GM12892 (cell line): ENCODE measurements around the gene MTURN.

ENCODE experiments used
- POLR2A ChIP-seq: IDR thresholded peaks from 2 replicates; pipeline ENCODE4 v1.6.1; 2011; ENCODE audit warnings: low read depth, low read length, control low read depth
- POLR2AphosphoS5 ChIP-seq: IDR thresholded peaks from 2 replicates; pipeline ENCODE4 v1.6.1; 2011; ENCODE audit warnings: low read depth, low read length, control low read depth
- TAF1 ChIP-seq: IDR thresholded peaks from 2 replicates; pipeline ENCODE4 v1.6.1; 2011; ENCODE audit warnings: low read depth, mild to moderate bottlenecking, control low read depth, low read length, borderline replicate concordance

DNA sequence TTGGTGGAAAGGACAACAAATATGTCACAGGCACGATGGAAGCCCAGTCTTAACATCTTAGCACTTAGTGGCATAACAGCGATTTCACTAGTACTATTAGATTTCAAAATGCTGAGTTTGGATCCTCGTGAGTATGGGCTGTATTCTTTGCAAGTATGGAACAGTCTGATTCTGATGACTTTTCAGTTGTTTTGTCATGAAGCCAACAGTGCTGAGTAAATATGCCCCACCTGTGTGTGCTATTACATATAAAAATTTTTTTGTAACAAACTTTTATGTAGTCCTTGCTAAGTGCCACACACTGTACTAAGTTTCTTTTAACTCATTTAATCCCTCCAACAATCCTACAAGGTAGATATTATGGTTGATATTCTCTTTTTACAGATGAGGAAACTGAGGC lies 30.8 kb downstream of the MTURN start:
- TF ChIP-seq POLR2A (no peak), POLR2AphosphoS5 (no peak), TAF1 (no peak)
